Fibroblast of the aortic adventitia (primary cell): Measurements from ENCODE around the gene RSL1D1. TPM values are rescaled to one million over a fixed set of nuclear protein-coding genes. Genes with fewer than 3 reads are reported as not detected.

ENCODE experiments used
- DNase-seq: peaks from one replicate; pipeline ENCODE4 v3.0.0-alpha.2; 2010; ENCODE audit warnings: low read depth
- H3K4me3 ChIP-seq: 2 replicates; pipeline ENCODE4 v1.5.1; 2011; ENCODE audit warnings: low read depth, mild to moderate bottlenecking, control low read depth, low read length, moderate library complexity
- total RNA-seq: library from RNA; depleted of rRNA; stranded (reverse); fragments of >200 nt; gene quantifications from 2 replicates; pipeline ENCODE4 v1.2.3, GENCODE V29; 2012; ENCODE audit warnings: low replicate concordance
- TF ChIP-seq, protein P1 (sequence below): IDR thresholded peaks from 2 replicates; pipeline ENCODE4 v1.5.1; 2011; ENCODE audit warnings: mild to moderate bottlenecking, low read length, control low read depth, inconsistent platforms; ENCODE audit not compliant: insufficient read depth

RSL1D1 gene
- total RNA-seq, 1 donor: 178 TPM

DNA sequence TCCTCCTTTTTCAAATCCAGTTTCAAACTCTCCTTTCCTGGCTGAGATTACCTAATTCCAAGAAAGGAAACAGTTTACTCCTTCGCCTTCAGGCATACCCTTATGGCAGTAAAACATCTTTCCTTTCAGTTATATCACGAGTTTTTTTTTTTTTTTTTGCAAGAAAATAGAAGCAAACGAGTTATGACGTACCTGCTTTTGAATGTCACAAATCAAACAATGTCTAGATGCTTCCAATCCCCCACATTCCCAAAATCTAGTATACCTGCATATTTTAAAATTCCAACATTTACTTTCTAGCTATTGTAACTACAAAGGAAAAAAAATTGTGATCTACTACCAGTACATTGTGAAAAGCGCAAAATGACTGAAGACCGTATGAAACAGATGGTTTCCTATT, 35.5 kb upstream of the RSL1D1 start:
- TF ChIP-seq, protein P1, sequence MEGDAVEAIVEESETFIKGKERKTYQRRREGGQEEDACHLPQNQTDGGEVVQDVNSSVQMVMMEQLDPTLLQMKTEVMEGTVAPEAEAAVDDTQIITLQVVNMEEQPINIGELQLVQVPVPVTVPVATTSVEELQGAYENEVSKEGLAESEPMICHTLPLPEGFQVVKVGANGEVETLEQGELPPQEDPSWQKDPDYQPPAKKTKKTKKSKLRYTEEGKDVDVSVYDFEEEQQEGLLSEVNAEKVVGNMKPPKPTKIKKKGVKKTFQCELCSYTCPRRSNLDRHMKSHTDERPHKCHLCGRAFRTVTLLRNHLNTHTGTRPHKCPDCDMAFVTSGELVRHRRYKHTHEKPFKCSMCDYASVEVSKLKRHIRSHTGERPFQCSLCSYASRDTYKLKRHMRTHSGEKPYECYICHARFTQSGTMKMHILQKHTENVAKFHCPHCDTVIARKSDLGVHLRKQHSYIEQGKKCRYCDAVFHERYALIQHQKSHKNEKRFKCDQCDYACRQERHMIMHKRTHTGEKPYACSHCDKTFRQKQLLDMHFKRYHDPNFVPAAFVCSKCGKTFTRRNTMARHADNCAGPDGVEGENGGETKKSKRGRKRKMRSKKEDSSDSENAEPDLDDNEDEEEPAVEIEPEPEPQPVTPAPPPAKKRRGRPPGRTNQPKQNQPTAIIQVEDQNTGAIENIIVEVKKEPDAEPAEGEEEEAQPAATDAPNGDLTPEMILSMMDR: no peak
- DNase-seq: no peak
- H3K4me3 ChIP-seq: no peak overlapping the region

DNA sequence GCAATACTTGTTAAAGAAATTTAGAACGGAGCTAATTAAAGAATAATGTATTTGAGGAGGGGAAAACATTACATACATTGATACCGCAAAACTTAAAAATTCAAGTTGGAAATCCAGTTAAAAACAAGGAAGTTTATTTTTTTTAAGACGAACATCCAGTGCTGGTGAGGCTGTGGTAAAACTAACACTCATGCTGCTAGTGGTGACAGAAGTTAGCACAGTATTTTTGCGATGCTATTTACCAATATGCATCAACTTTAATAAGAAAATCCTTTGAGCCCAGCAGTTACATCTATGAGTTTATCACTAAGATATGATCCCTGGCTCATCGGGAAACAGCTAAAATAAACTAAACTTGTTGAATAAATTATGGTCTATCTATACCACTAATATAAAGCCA, 32.7 kb upstream of the RSL1D1 start:
- H3K4me3 ChIP-seq: no peak overlapping the region
- no peak for DNase-seq
- TF ChIP-seq, protein P1: no peak

DNA sequence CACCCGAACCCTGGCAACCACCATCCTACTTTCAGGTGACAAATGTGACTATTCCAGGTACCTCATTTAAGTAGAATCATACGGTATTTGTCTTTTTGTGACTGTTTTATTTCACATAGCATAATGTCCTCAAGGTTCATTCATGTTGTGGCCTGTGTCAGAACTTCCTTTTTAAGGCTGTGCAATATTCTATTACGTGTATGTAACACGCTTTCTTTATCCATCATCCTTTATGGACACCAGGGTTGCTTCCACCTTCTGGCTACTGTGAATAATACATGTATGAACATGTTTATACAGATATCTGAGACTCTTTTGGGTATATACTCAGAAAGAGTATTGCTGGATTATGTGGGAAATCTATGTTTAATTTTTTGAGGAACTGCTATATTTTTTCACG, 28.7 kb upstream of the RSL1D1 start:
- TF ChIP-seq, protein P1: no peak
- no peak for DNase-seq
- no peak overlapping the region for H3K4me3 ChIP-seq

DNA sequence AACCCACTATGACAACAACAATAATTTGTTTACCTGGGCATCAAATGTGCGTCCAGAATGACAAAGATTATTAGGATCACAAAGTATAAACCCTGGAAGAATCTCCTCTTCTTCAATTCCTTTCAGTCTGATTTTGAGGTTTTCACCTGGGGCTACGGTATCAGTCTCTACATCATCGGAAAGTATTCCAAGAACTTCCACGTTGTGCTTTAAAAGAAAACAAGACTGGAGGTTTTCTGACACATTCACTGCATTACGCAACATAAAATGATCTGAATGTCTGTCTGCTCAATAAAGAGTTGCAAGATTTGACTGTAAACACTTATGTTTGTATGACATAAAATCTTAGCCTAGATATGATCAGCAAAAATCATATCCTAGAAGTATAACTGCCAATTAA, 26.0 kb upstream of the RSL1D1 start:
- TF ChIP-seq, protein P1: no peak
- no peak overlapping the region for H3K4me3 ChIP-seq
- no peak for DNase-seq

DNA sequence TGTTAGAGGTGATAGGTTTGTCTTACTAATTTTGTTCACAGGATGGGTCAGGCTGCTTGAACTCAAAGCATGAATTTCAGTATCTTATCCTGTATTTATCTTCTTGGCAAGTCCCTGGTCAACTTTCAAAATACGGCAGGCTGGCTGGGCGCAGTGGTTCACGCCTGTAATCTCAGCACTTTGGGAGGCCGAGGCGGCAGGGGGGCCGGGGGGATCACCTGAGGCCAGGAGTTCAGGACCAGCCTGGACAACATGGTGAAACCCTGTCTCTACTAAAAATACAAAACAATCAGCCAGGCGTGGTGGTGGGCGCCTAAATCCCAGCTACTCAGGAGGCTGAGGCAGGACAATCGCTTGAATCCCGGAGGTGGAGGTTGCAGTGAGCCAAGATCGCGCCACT, 25.0 kb upstream of the RSL1D1 start:
- no peak overlapping the region for H3K4me3 ChIP-seq
- TF ChIP-seq, protein P1: no peak
- no peak for DNase-seq

DNA sequence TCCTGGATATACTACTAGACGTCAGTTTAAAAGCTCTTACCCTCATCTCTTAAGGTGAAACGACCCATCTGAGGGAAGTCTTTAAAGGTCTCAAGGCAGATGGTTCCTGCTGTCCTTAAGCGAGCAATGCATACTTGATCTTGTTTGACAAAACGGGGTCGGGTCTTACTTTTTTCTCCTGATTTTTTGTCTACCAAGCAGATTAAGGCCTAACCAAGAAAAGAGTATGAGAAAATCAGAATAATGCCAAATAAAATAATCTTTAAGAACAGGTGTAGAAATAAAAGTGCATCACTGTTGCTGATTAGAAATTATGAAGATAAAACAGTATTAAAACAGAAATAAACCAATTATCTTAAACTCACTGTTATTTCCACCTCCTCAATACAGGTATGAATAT, 24.4 kb upstream of the RSL1D1 start:
- no peak for DNase-seq
- H3K4me3 ChIP-seq: no peak overlapping the region
- TF ChIP-seq, protein P1: no peak

DNA sequence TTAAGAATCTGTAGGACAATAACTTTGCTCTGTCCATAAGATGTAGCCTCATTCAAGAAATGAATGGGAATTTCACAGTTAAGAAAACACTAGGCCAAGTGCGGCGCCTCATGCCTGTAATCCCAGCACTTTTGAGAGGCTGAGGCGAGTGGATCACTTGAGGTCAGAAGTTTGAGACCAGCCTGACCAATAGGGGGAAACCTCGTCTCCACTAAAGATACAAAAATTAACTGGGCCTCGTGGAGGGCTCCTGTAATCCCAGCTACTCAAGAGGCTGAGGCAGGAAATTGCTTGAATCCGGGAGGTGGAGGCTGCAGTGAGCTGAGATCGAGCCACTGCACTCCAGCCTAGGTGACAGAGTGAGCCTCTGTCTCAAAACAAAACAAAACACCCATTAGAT, 19.9 kb upstream of the RSL1D1 start:
- TF ChIP-seq, protein P1: peak; percentile 18
- H3K4me3 ChIP-seq: no peak overlapping the region
- peak; percentile 55 for DNase-seq
